NCI-H460 (cell line): ENCODE measurements around the gene FMN1. TPM values are rescaled to one million over a fixed set of nuclear protein-coding genes. Genes with fewer than 3 reads are reported as not detected.

ENCODE experiments used
- DNase-seq: peaks from one replicate; pipeline ENCODE4 v3.0.0-alpha.2; 2016; ENCODE audit warnings: low read depth; ENCODE audit errors: extremely low read depth
- polyA plus RNA-seq: library from polyadenylated mRNA; depleted of rRNA; stranded (reverse); fragments of >200 nt; gene quantifications from 2 replicates; pipeline ENCODE4 v1.2.3, GENCODE V29; 2014; cell fraction: nucleus; rRNA removed
- total RNA-seq: library from RNA; depleted of rRNA; stranded (reverse); fragments of >200 nt; shearing (Covaris generic); gene quantifications from 2 replicates; pipeline ENCODE4 v1.2.3, GENCODE V29; 2014; rRNA removed

Gene FMN1
- 0.89 and 1.4 TPM in 2 replicates for total RNA-seq
- polyA plus RNA-seq = 1.7 TPM in 1 of 2 replicates, not detected in the other

- peak; percentile 91 for DNase-seq
Observed at GRCh38 chr15:33194704-33195670, at the start of gene FMN1. TSS of gene FMN1 (minus strand) at chr15:33194714. CDS start at chr15:33154914, 39,800 bp downstream.

GRCh38 chr15:33243869-33244268 is 49.4 kb upstream of the FMN1 start:
- peak; percentile 12 for DNase-seq

GRCh38 chr15:33243393-33243792 is 48.9 kb upstream of the FMN1 start:
- no peak for DNase-seq

- no peak for DNase-seq
Observed at GRCh38 chr15:33242669-33243191, 48.2 kb upstream of the FMN1 start.

GRCh38 chr15:33242165-33242564 is 47.7 kb upstream of the FMN1 start:
- DNase-seq = no peak

- no peak for DNase-seq
Observed at GRCh38 chr15:33236841-33237509, 42.5 kb upstream of the FMN1 start.

- peak; percentile 45 for DNase-seq
Observed at GRCh38 chr15:33234020-33234461, 39.5 kb upstream of the FMN1 start.

- DNase-seq = peak; percentile 63
Observed at GRCh38 chr15:33226559-33227181, 32.2 kb upstream of the FMN1 start.

- no peak for DNase-seq
Observed at GRCh38 chr15:33218071-33218491, 23.6 kb upstream of the FMN1 start.

GRCh38 chr15:33215941-33216872 is 21.7 kb upstream of the FMN1 start:
- peak; percentile 23 for DNase-seq

- no peak for DNase-seq
Observed at GRCh38 chr15:33211176-33211808, 16.8 kb upstream of the FMN1 start.

GRCh38 chr15:33209575-33210481 is 15.3 kb upstream of the FMN1 start:
- no peak for DNase-seq

- no peak for DNase-seq
Observed at GRCh38 chr15:33207646-33208045, 13.1 kb upstream of the FMN1 start.

GRCh38 chr15:33206366-33206765 is 11.9 kb upstream of the FMN1 start:
- no peak for DNase-seq

GRCh38 chr15:33204926-33205325 is 10.4 kb upstream of the FMN1 start:
- DNase-seq = no peak

- no peak for DNase-seq
Observed at GRCh38 chr15:33204087-33204486, 9.6 kb upstream of the FMN1 start.

GRCh38 chr15:33201491-33202231 is 7.1 kb upstream of the FMN1 start:
- peak; percentile 72 for DNase-seq
